Ishikawa (cell line): ENCODE results near the gene REC114.

Experiments used
- CEBPB ChIP-seq: IDR thresholded peaks from 2 replicates; pipeline ENCODE4 v1.6.1; 2012
- CREB1 ChIP-seq: IDR thresholded peaks from 2 replicates; pipeline ENCODE4 v1.6.1; 2012; ENCODE audit warnings: low read depth
- EGR1 ChIP-seq: IDR thresholded peaks from 2 replicates; pipeline ENCODE4 v1.6.1; 2012
- EP300 ChIP-seq: IDR thresholded peaks from 2 replicates; pipeline ENCODE4 v1.6.1; 2012; ENCODE audit warnings: borderline replicate concordance
- FOXM1 ChIP-seq: IDR thresholded peaks from 2 replicates; pipeline ENCODE4 v1.6.1; 2012; ENCODE audit warnings: low read depth, borderline replicate concordance
- NFIC ChIP-seq: IDR thresholded peaks from 2 replicates; pipeline ENCODE4 v1.6.1; 2012
- RAD21 ChIP-seq: IDR thresholded peaks from 2 replicates; pipeline ENCODE4 v1.6.1; 2012; ENCODE audit warnings: low read depth
- TAF1 ChIP-seq: IDR thresholded peaks from 2 replicates; pipeline ENCODE4 v1.6.1; 2012; ENCODE audit warnings: low read depth, mild to moderate bottlenecking
- TCF12 ChIP-seq: IDR thresholded peaks from 2 replicates; pipeline ENCODE4 v1.6.1; 2012; ENCODE audit warnings: low read depth
- TEAD4 ChIP-seq: IDR thresholded peaks from 2 replicates; pipeline ENCODE4 v1.6.1; 2012
- YY1 ChIP-seq: IDR thresholded peaks from 2 replicates; pipeline ENCODE4 v1.6.1; 2012; ENCODE audit warnings: low read depth
- ZBTB7A ChIP-seq: IDR thresholded peaks from 2 replicates; pipeline ENCODE4 v1.6.1; 2012; ENCODE audit warnings: low read depth
- TF ChIP-seq, protein P1 (sequence below): IDR thresholded peaks from 2 replicates; pipeline ENCODE4 v1.6.1; 2012
- TF ChIP-seq, protein P2 (sequence below): IDR thresholded peaks from 2 replicates; pipeline ENCODE4 v1.6.1; 2012
- TF ChIP-seq, protein P3 (sequence below): IDR thresholded peaks from 2 replicates; pipeline ENCODE4 v1.6.1; 2012; ENCODE audit warnings: low read depth, mild to moderate bottlenecking

Gene REC114

DNA sequence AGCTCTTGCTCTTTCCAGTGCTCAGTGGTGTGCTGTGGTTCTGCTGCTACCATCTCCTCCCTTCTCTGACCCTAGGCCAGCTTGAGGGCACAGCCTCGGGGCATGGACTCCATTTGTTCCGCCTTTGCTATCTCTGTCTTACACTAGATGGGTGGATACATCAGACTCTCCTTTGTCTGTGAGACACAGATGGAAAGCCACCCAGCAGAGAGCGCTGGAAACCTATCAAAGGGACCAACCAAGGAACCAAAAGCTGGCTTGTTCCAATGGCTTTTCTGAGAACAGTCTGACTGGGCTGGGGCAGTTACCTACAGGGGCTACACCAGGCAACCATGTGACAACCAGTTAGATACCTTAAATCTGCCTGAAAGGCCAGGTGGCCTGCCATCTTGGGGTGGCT is 126.4 kb downstream of the REC114 start:
- TF ChIP-seq NFIC (no peak), TEAD4 (no peak), FOXM1 (no peak), CEBPB (no peak), TAF1 (no peak)
- TF ChIP-seq, protein P1, sequence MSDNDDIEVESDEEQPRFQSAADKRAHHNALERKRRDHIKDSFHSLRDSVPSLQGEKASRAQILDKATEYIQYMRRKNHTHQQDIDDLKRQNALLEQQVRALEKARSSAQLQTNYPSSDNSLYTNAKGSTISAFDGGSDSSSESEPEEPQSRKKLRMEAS: no peak
- TF ChIP-seq, protein P2, sequence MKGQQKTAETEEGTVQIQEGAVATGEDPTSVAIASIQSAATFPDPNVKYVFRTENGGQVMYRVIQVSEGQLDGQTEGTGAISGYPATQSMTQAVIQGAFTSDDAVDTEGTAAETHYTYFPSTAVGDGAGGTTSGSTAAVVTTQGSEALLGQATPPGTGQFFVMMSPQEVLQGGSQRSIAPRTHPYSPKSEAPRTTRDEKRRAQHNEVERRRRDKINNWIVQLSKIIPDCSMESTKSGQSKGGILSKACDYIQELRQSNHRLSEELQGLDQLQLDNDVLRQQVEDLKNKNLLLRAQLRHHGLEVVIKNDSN: no peak

DNA sequence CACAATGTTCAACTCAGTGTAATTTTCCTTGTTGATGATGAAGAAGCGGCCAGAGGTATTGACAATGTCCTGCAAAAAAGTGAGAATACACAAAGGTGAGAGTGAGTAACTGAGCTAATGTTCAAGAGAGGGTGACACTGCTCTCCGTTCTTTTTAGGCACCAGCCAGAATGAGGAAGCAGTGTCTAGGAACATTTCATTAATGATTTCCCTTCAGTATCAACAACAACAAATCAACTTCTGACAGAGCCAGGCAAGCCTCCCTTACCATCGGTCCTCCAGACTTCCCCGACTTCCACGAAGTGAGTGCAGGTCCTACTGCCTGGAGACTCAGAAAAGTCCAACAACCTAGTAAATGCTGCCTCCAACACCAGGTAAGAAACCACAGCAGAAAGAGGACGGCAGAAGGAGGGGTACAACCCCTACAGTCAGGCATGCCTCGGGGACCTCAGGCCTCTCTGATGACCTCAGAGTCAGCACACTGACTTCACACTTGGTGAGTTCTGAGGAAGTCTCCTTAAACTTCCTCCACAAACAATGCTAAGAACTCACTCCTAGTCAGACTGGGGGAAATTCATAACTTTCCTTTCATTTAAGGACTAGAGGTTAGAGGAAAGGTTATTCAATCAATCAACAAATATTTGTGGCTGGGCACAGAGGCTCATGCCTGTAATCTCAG is 127.5 kb downstream of the REC114 start:
- TF ChIP-seq NFIC (no peak), EGR1 (no peak), TCF12 (no peak), ZBTB7A (no peak), YY1 (no peak), FOXM1 (no peak), TEAD4 (no peak), TAF1 (no peak), EP300 (no peak), CEBPB (no peak), CREB1 (no peak), RAD21 (no peak)
- TF ChIP-seq, protein P3, sequence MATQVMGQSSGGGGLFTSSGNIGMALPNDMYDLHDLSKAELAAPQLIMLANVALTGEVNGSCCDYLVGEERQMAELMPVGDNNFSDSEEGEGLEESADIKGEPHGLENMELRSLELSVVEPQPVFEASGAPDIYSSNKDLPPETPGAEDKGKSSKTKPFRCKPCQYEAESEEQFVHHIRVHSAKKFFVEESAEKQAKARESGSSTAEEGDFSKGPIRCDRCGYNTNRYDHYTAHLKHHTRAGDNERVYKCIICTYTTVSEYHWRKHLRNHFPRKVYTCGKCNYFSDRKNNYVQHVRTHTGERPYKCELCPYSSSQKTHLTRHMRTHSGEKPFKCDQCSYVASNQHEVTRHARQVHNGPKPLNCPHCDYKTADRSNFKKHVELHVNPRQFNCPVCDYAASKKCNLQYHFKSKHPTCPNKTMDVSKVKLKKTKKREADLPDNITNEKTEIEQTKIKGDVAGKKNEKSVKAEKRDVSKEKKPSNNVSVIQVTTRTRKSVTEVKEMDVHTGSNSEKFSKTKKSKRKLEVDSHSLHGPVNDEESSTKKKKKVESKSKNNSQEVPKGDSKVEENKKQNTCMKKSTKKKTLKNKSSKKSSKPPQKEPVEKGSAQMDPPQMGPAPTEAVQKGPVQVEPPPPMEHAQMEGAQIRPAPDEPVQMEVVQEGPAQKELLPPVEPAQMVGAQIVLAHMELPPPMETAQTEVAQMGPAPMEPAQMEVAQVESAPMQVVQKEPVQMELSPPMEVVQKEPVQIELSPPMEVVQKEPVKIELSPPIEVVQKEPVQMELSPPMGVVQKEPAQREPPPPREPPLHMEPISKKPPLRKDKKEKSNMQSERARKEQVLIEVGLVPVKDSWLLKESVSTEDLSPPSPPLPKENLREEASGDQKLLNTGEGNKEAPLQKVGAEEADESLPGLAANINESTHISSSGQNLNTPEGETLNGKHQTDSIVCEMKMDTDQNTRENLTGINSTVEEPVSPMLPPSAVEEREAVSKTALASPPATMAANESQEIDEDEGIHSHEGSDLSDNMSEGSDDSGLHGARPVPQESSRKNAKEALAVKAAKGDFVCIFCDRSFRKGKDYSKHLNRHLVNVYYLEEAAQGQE: no peak
- TF ChIP-seq, protein P1: no peak
- TF ChIP-seq, protein P2: no peak

DNA sequence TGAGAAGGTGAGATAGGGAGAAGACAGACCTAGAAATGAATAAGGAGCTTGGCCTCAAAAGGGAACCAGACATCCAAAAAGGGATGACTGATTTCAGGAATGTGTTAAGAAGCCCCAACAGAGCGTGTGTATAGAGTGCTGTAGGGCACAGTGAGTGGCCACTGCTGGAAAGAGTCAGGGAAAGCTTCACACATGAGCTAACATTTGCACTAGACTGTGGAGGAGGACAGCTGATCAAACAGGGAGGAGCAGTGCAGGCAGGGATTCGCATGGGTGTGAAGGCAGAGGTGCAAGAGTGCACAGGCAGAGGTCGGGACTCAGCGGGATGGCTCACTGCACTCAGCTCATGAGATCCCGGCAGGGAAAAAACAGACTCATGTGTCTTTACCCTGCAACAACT is 128.4 kb downstream of the REC114 start:
- TF ChIP-seq, protein P1: no peak
- TF ChIP-seq FOXM1: no peak
- TF ChIP-seq, protein P2: no peak
- TF ChIP-seq YY1: no peak

DNA sequence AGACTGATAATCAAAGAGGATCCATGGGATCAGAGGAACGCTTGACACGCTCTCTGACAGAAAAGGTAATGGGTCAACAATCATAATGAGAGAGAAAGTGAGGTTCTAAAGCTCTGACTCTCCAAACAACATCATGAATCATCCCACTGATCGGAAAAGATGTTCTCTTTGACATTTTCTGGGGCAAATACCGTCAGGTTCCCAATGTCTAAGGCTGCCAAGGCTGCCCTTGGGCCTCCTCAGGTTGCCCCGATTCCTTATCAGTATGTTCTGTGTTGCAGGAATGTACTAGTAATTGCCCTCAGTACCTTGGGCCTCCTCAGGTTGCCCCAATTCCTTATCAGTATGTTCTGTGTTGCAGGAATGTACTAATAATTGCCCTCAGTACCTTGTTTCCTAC is 129.3 kb downstream of the REC114 start:
- TF ChIP-seq TEAD4 (no peak), EGR1 (no peak), RAD21 (no peak), CEBPB (no peak), NFIC (no peak)
- TF ChIP-seq, protein P2: no peak
- TF ChIP-seq, protein P1: no peak

DNA sequence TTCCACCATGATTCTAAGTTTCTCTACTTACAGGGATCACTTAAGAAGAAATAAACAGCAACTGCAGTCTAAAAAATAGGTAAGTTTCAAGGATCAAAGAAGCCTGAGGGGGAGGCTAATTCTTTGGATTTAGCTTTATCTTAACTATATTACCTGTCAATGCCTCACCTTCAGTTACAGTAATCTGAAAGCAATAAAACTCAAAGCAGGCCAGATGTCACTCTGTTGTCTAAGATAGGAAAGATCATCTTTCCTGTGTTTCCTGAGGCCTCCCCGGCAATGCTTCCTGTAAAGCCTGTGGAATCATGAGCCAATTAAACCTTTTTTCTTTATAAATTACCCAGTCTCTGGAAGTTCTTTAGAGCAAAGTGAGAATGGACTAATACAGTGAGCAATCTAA is 130.1 kb downstream of the REC114 start:
- TF ChIP-seq, protein P3: no peak
- TF ChIP-seq EGR1 (no peak), FOXM1 (no peak), TCF12 (no peak), NFIC (no peak), CREB1 (no peak), EP300 (no peak), ZBTB7A (no peak), RAD21 (no peak), TAF1 (no peak), YY1 (no peak), TEAD4 (no peak), CEBPB (no peak)
- TF ChIP-seq, protein P2: no peak
- TF ChIP-seq, protein P1: no peak
